ENCODE results near the gene GNG14.
A peak's percentile ranks its signal among the peaks of the same experiment; 100 is the strongest.
"Not testable (repeated sequence)": the region's sequence is repeated elsewhere in the genome, so short reads cannot be mapped to it uniquely, and the experiment has no call there.

GNG14 gene

GRCh38 chr19:12696366-12697335, 8.9 kb downstream of the GNG14 start, which contains the start of gene FBXW9:
TSS of gene FBXW9 (minus strand) at chr19:12696631. CDS start at chr19:12696581, 50 bp downstream.
- Histone ChIP-seq H3F3A (ENCODE audit: insufficient read depth, low read length) (peaks cover 7% of the 10 kb centered on the region; the same call in 1 of the 2 replicates), H3K9me2 (ENCODE audit: low read depth, low read length) (no peaks in the 10 kb centered on the region), H3K4me1 (ENCODE audit: insufficient read depth, low read length, severe bottlenecking) (peaks cover 20% of the 10 kb centered on the region), H4K20me1 (ENCODE audit: insufficient read depth, low read length) (no peaks in the 10 kb centered on the region), H3K9me3 (ENCODE audit: low read length) (no peaks in the 10 kb centered on the region), H3K9ac (ENCODE audit: low read length) (peak within 1 kb of the TSS; percentile 72), H3K4me3 (ENCODE audit: low read depth, low read length, poor library complexity, severe bottlenecking) (peak within 1 kb of the TSS; percentile 80), H2AFZ (ENCODE audit: low read length) (no peak within 1 kb of the TSS), H3K79me2 (ENCODE audit: insufficient read depth, low read length) (no peaks in the 10 kb centered on the region), H3K27ac (ENCODE audit: low read depth, low read length, poor library complexity, severe bottlenecking) (peak within 1 kb of the TSS; percentile 92), H3K4me2 (ENCODE audit: low read length) (peak within 1 kb of the TSS; percentile 89), H3K36me3 (ENCODE audit: insufficient read depth, low read length) (peaks cover 33% of the 10 kb centered on the region), H3K27me3 (ENCODE audit: insufficient read depth, low read length) (no peaks in the 10 kb centered on the region)
- TF ChIP-seq EZH2 (IDR thresholded peaks at IDR 0.05; ENCODE audit: borderline replicate concordance, low read length) (no peak), CTCF (IDR thresholded peaks at IDR 0.05; ENCODE audit: low read length) (no peak)

GRCh38 chr19:12697425-12697824, 9.6 kb downstream of the GNG14 start:
- not testable (repeated sequence) for H3K9me2 ChIP-seq (ENCODE audit: low read depth, low read length); H4K20me1 ChIP-seq (ENCODE audit: insufficient read depth, low read length); H3K79me2 ChIP-seq (ENCODE audit: insufficient read depth, low read length); H3F3A ChIP-seq (ENCODE audit: insufficient read depth, low read length); H3K27me3 ChIP-seq (ENCODE audit: insufficient read depth, low read length); H2AFZ ChIP-seq (ENCODE audit: low read length); H3K9me3 ChIP-seq (ENCODE audit: low read length)
- peaks cover 20% of the 10 kb centered on the region for H3K4me1 ChIP-seq (ENCODE audit: insufficient read depth, low read length, severe bottlenecking)
- peak overlapping the region; percentile 72; the same call in 1 of the 2 replicates for H3K9ac ChIP-seq (ENCODE audit: low read length)
- H3K4me3 ChIP-seq (ENCODE audit: low read depth, low read length, poor library complexity, severe bottlenecking), result peak overlapping the region; percentile 80
- H3K36me3 ChIP-seq (ENCODE audit: insufficient read depth, low read length), result peaks cover 41% of the 10 kb centered on the region
- H3K27ac ChIP-seq (ENCODE audit: low read depth, low read length, poor library complexity, severe bottlenecking), result peak overlapping the region; percentile 92
- H3K4me2 ChIP-seq (ENCODE audit: low read length), result peak overlapping the region; percentile 89

- Histone ChIP-seq H3K9me3 (ENCODE audit: low read length) (no peaks in the 10 kb centered on the region), H3K9ac (ENCODE audit: low read length) (no peak overlapping the region), H3K4me3 (ENCODE audit: low read depth, low read length, poor library complexity, severe bottlenecking) (no peak overlapping the region), H2AFZ (ENCODE audit: low read length) (no peak overlapping the region), H4K20me1 (ENCODE audit: insufficient read depth, low read length) (no peaks in the 10 kb centered on the region), H3K4me1 (ENCODE audit: insufficient read depth, low read length, severe bottlenecking) (peaks cover 20% of the 10 kb centered on the region), H3K9me2 (ENCODE audit: low read depth, low read length) (no peaks in the 10 kb centered on the region), H3K27ac (ENCODE audit: low read depth, low read length, poor library complexity, severe bottlenecking) (no peak overlapping the region), H3K27me3 (ENCODE audit: insufficient read depth, low read length) (no peaks in the 10 kb centered on the region), H3F3A (ENCODE audit: insufficient read depth, low read length) (peaks cover 7% of the 10 kb centered on the region; the same call in 1 of the 2 replicates), H3K4me2 (ENCODE audit: low read length) (no peak overlapping the region), H3K79me2 (ENCODE audit: insufficient read depth, low read length) (no peaks in the 10 kb centered on the region), H3K36me3 (ENCODE audit: insufficient read depth, low read length) (peaks cover 47% of the 10 kb centered on the region)
- no peak for TF ChIP-seq CTCF (IDR thresholded peaks at IDR 0.05; ENCODE audit: low read length)
- no peak for TF ChIP-seq EZH2 (IDR thresholded peaks at IDR 0.05; ENCODE audit: borderline replicate concordance, low read length)
Observed at GRCh38 chr19:12698138-12698537, 10.3 kb downstream of the GNG14 start.

Data from OCI-LY1 (cell line).